Measurements from ENCODE around the gene TEAD3. TPM values are rescaled to one million over a fixed set of nuclear protein-coding genes. Genes with fewer than 3 reads are reported as not detected.

TEAD3 gene
- total and polyA plus RNA-seq, 4 donors: 1.8 to 8.7 (median 6.8) TPM

DNA sequence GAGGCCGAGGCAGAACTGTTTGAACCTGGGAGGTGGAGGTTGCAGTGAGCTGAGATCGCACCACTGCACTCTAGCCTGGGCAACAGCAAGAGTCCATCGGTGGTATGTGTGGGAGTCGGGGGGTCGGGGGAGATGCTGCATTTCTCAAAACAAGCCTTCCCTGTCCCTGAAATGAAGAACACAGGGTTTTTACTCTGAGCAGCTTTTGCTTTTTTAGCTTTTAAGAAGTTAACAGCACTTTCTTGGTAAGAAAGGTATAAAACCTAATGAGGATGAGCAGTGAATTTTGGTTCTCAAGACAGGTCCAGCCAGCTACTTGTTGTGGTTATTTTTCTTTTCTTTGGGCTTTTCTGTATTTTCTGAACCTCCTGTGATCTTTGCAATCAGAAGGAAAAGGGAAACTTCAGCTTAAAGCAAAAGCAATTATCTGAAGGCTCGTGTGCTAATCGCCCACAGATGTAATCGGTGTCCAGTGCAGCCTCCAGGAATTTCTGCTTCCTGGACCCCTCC is 25.0 kb downstream of the TEAD3 start:
- Histone ChIP-seq H3K27ac (ENCODE audit: low read depth, low read length) (no peak overlapping the region), H3K4me1 (ENCODE audit: control insufficient read depth, insufficient read depth, low read length) (peaks cover 36% of the 10 kb centered on the region), H3K4me3 (ENCODE audit: low read depth, low read length) (no peak overlapping the region), H3K9me3 (ENCODE audit: control insufficient read depth, insufficient read depth, low read length) (no peaks in the 10 kb centered on the region), H3K36me3 (ENCODE audit: control insufficient read depth, insufficient read depth, low read length) (peaks cover 53% of the 10 kb centered on the region), H3K27me3 (ENCODE audit: control insufficient read depth, insufficient read depth, low read length) (no peaks in the 10 kb centered on the region)
- 77% methylated on average over 6 of the region's 8 CpGs for WGBS (ENCODE audit: insufficient coverage)
- no peak for DNase-seq (ENCODE audit: low read depth in 4 of 6, low spot score in 6 of 6)

DNA sequence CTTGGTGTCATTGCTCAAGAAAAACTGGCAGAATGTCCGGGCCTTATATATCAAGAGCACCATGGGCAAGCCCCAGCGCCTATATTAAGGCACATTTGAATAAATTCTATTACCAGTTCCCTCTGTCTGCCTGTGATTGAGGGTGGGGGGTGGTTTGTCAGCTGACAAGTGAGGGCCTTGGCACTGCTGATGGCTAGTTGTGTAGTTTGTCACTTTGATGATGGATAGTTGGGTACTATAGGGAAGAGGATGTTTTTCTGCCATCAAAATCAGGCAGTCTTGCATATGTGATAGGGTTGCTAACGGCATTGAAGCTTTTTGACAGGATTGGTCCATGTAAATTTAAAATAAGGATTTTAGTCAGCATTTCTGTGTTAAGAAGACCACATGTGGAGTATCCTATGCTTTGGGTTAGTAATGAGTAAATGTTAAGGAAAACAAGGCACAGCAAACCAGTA is 26.2 kb downstream of the TEAD3 start:
- no peaks in the 10 kb centered on the region for H3K27me3 ChIP-seq (ENCODE audit: control insufficient read depth, insufficient read depth, low read length)
- peaks cover 53% of the 10 kb centered on the region for H3K36me3 ChIP-seq (ENCODE audit: control insufficient read depth, insufficient read depth, low read length)
- H3K9me3 ChIP-seq (ENCODE audit: control insufficient read depth, insufficient read depth, low read length): no peaks in the 10 kb centered on the region
- no peak for DNase-seq (ENCODE audit: low read depth in 4 of 6, low spot score in 6 of 6)
- H3K4me1 ChIP-seq (ENCODE audit: control insufficient read depth, insufficient read depth, low read length): peaks cover 36% of the 10 kb centered on the region
- WGBS (ENCODE audit: insufficient coverage): 67% methylated on average over 1 of the region's 3 CpGs
- no peak overlapping the region for H3K4me3 ChIP-seq (ENCODE audit: low read depth, low read length)
- no peak overlapping the region for H3K27ac ChIP-seq (ENCODE audit: low read depth, low read length)

DNA sequence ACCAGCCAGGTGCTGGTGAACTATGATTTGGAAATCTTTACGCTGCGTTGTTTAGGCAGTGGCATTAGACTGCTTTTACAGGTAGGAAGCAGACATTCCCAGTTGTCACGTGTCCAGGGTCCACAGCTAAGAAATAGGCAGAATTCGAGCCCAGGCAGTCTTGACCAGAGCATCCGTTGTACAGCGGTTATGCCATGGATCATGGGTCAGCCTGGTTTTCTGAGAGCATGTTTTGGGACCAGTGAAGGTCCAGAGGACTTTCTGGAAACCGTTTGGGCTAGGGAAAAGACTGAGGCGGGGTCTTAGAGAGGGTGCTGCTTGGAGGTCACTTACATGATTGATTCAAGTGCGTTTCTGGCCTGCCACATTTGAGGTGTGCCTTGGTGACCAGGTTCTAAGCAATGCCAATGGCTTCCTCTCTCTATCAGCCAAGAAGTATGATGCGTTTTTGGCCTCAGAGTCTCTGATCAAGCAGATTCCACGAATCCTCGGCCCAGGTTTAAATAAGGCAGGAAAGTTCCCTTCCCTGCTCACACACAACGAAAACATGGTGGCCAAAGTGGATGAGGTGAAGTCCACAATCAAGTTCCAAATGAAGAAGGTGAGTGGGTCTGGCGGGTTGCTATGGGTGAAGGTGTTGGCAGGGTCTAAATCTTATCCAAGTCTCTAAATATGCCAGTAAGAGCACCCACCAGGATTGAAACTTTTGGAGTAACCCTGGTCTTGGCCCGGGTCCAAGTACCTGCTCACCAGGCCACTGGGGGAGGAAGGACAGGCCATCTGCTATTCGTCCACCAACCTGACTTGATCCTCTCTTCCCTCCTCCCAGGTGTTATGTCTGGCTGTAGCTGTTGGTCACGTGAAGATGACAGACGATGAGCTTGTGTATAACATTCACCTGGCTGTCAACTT is 26.9 kb downstream of the TEAD3 start:
- H3K27me3 ChIP-seq (ENCODE audit: control insufficient read depth, insufficient read depth, low read length): no peaks in the 10 kb centered on the region
- no peaks in the 10 kb centered on the region for H3K9me3 ChIP-seq (ENCODE audit: control insufficient read depth, insufficient read depth, low read length)
- peaks cover 48% of the 10 kb centered on the region for H3K36me3 ChIP-seq (ENCODE audit: control insufficient read depth, insufficient read depth, low read length)
- WGBS (ENCODE audit: insufficient coverage): 38% methylated on average over 11 of the region's 18 CpGs
- H3K4me1 ChIP-seq (ENCODE audit: control insufficient read depth, insufficient read depth, low read length): peaks cover 36% of the 10 kb centered on the region
- DNase-seq (ENCODE audit: low read depth in 4 of 6, low spot score in 6 of 6): no peak
- H3K27ac ChIP-seq (ENCODE audit: low read depth, low read length): no peak overlapping the region
- peak overlapping the region; percentile 93 for H3K4me3 ChIP-seq (ENCODE audit: low read depth, low read length)

DNA sequence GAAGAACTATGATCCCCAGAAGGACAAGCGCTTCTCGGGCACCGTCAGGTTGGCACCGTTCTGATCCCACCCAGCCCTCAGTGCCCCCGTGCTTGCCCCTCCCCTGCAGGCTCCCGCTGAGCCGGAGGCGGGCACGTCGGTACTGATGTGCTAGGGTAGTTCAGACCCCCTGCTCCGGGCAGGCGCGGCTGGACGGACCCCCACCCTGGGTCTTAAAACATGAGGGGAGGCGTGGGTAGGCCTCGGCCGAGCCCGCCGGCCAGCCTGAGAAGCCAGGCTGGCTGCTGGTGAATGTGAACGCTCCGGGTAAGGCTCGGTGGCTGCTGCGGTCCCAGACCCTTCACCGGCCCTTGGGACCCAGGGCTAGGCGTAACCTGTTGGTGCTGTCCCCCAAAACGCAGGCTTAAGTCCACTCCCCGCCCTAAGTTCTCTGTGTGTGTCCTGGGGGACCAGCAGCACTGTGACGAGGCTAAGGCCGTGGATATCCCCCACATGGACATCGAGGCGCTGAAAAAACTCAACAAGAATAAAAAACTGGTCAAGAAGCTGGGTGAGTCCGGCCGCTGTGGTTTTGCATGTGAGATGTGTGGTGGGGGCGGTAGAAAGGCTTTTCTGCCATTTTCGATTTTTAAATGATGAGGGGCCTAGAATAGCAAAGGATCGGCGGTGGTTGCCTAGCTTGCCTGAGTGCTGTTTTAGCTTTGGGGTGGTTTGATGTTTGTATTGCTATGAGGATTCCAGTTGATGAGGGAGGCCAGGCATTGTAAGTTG is 27.7 kb downstream of the TEAD3 start:
- no peaks in the 10 kb centered on the region for H3K9me3 ChIP-seq (ENCODE audit: control insufficient read depth, insufficient read depth, low read length)
- peaks cover 40% of the 10 kb centered on the region for H3K36me3 ChIP-seq (ENCODE audit: control insufficient read depth, insufficient read depth, low read length)
- H3K4me1 ChIP-seq (ENCODE audit: control insufficient read depth, insufficient read depth, low read length): peaks cover 36% of the 10 kb centered on the region
- peak overlapping the region; percentile 93 for H3K4me3 ChIP-seq (ENCODE audit: low read depth, low read length)
- WGBS (ENCODE audit: insufficient coverage): 2% methylated on average over 37 of the region's 37 CpGs
- DNase-seq (ENCODE audit: low read depth in 4 of 6, low spot score in 6 of 6): peak in 1 of 6 donors; percentile 26
- peak overlapping the region; percentile 94 for H3K27ac ChIP-seq (ENCODE audit: low read depth, low read length)
- H3K27me3 ChIP-seq (ENCODE audit: control insufficient read depth, insufficient read depth, low read length): no peaks in the 10 kb centered on the region

DNA sequence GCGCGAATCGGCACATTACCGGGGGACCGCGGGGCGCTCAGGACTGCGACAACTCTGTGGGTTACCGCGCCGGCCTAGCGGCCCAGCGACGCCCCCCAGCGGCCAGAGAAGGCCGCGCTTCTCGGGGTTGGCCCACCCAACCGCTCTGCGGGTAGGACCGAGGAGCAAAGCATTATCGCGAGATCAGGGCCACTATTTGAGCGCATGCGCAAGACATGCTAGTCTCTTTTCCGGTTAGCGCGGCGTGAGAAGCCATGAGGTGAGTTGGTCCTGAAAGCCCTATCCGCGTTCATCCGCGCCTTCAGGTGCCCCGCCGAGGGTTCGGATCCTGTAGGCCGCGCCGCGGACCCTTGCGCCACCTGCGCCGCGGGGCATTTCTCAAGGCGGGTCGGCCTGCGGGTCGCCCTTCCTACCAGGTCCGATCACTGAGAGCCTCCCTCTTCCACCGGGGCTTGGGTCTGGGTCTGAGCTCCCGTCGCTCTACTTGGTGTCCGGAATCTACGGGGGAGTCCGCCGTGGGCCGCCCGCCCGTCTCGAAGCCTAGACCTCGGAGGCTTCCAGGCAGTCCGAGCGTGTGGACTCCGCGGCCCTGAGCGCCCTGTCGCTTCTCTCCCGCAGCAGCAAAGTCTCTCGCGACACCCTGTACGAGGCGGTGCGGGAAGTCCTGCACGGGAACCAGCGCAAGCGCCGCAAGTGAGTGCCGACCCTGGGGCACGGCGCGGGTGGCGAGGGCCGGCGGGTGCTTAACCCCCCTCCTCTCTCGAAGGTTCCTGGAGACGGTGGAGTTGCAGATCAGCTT is 28.5 kb downstream of the TEAD3 start, which contains the start of gene RPL10A:
Gene RPL10A, plus strand, starts transcription at position 221 of the 799 bp plus-strand sequence. Its CDS starts 34 bp downstream, at position 255.
- Histone ChIP-seq H3K4me3 (ENCODE audit: low read depth, low read length) (peak within 1 kb of the TSS; percentile 93), H3K27me3 (ENCODE audit: control insufficient read depth, insufficient read depth, low read length) (no peaks in the 10 kb centered on the region), H3K4me1 (ENCODE audit: control insufficient read depth, insufficient read depth, low read length) (peaks cover 36% of the 10 kb centered on the region), H3K36me3 (ENCODE audit: control insufficient read depth, insufficient read depth, low read length) (peaks cover 39% of the 10 kb centered on the region), H3K27ac (ENCODE audit: low read depth, low read length) (peak within 1 kb of the TSS; percentile 94), H3K9me3 (ENCODE audit: control insufficient read depth, insufficient read depth, low read length) (no peaks in the 10 kb centered on the region)
- WGBS (ENCODE audit: insufficient coverage): under 1% methylated on average over 86 of the region's 86 CpGs
- DNase-seq (ENCODE audit: low read depth in 4 of 6, low spot score in 6 of 6): peak; percentile 93 to 99 (median 96)

DNA sequence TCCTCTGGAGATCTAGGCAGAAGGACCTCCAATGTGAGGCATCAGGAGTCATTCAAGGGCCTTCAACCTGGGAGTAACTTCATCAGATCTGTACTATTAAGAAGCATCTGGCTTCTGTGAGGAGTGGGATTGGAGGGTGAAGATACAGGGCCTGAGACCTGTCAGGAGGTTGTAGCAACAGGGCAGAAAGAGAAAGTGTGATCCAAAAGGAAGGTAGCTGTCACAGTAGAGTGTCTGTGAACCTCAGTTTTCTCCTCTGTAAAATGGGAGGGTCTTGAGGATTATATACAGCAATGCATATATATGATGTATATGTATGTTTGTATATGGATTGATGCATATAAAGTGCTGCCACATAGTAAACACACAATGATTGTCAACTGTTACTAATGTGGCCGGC is 31.2 kb downstream of the TEAD3 start:
- H3K4me3 ChIP-seq (ENCODE audit: low read depth, low read length): no peak overlapping the region
- no peaks in the 10 kb centered on the region for H3K9me3 ChIP-seq (ENCODE audit: control insufficient read depth, insufficient read depth, low read length)
- no peaks in the 10 kb centered on the region for H3K27me3 ChIP-seq (ENCODE audit: control insufficient read depth, insufficient read depth, low read length)
- H3K27ac ChIP-seq (ENCODE audit: low read depth, low read length): no peak overlapping the region
- no peak for DNase-seq (ENCODE audit: low read depth in 4 of 6, low spot score in 6 of 6)
- peaks cover 30% of the 10 kb centered on the region for H3K4me1 ChIP-seq (ENCODE audit: control insufficient read depth, insufficient read depth, low read length)
- WGBS (ENCODE audit: insufficient coverage): no CpG with 5 or more reads among the region's 1 CpG
- peaks cover 29% of the 10 kb centered on the region for H3K36me3 ChIP-seq (ENCODE audit: control insufficient read depth, insufficient read depth, low read length)

- Histone ChIP-seq H3K4me3 (ENCODE audit: low read depth, low read length) (no peak overlapping the region), H3K27ac (ENCODE audit: low read depth, low read length) (no peak overlapping the region), H3K9me3 (ENCODE audit: control insufficient read depth, insufficient read depth, low read length) (no peaks in the 10 kb centered on the region), H3K4me1 (ENCODE audit: control insufficient read depth, insufficient read depth, low read length) (peaks cover 7% of the 10 kb centered on the region), H3K27me3 (ENCODE audit: control insufficient read depth, insufficient read depth, low read length) (no peaks in the 10 kb centered on the region), H3K36me3 (ENCODE audit: control insufficient read depth, insufficient read depth, low read length) (peaks cover 46% of the 10 kb centered on the region)
- 80% methylated on average over 2 of the region's 4 CpGs for WGBS (ENCODE audit: insufficient coverage)
- DNase-seq (ENCODE audit: low read depth in 4 of 6, low spot score in 6 of 6): no peak
These were observed 33.6 kb downstream of the TEAD3 start for GRCh38 chr6:35463292-35463691.

DNA sequence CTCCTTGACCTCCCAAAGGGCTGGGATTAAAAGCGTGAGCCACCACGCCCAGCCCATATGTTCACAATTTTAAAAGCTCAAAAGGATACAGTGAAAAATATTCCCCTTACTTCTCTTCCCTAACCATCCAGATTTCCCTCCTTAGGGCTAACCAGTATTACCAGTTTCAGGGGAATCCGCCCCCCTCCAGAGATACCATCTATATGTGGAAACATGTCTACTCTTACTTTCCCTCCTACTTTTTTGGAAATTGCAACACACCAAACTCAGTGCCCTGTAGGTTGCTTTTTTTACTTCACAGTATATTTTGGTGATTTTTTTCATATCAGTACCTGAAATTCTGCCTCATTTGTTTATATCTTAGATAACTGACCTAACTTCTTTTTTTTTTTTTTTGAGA is 35.6 kb downstream of the TEAD3 start:
- Histone ChIP-seq H3K4me3 (ENCODE audit: low read depth, low read length) (no peak overlapping the region), H3K36me3 (ENCODE audit: control insufficient read depth, insufficient read depth, low read length) (peaks cover 57% of the 10 kb centered on the region), H3K9me3 (ENCODE audit: control insufficient read depth, insufficient read depth, low read length) (no peaks in the 10 kb centered on the region), H3K27ac (ENCODE audit: low read depth, low read length) (no peak overlapping the region), H3K27me3 (ENCODE audit: control insufficient read depth, insufficient read depth, low read length) (no peaks in the 10 kb centered on the region), H3K4me1 (ENCODE audit: control insufficient read depth, insufficient read depth, low read length) (no peaks in the 10 kb centered on the region)
- 70% methylated on average over 2 of the region's 3 CpGs for WGBS (ENCODE audit: insufficient coverage)
- no peak for DNase-seq (ENCODE audit: low read depth in 4 of 6, low spot score in 6 of 6)

DNA sequence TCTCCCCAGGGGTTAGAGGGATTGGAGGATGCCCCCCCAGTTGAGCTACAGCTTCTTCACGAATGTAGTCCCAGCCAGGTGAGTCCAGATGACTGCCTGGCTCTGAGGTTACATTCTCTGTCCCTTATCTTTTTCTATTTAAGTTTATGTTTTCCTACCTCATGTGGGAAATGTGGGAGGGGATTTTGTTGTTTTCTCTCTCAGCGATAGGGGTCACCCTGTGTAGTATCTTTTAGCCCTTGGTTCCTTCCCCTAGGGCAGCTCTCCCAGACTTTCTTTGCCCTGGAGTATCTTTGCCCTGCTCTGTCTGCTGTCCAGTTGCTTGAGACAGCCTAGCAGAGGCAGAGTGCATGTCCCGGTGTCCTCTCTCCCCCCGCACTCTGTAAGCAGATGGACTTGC is 39.0 kb downstream of the TEAD3 start:
- H3K27ac ChIP-seq (ENCODE audit: low read depth, low read length): no peak overlapping the region
- H3K9me3 ChIP-seq (ENCODE audit: control insufficient read depth, insufficient read depth, low read length): no peaks in the 10 kb centered on the region
- peaks cover 58% of the 10 kb centered on the region for H3K36me3 ChIP-seq (ENCODE audit: control insufficient read depth, insufficient read depth, low read length)
- H3K4me1 ChIP-seq (ENCODE audit: control insufficient read depth, insufficient read depth, low read length): peaks cover 7% of the 10 kb centered on the region
- H3K4me3 ChIP-seq (ENCODE audit: low read depth, low read length): no peak overlapping the region
- DNase-seq (ENCODE audit: low read depth in 4 of 6, low spot score in 6 of 6): no peak
- H3K27me3 ChIP-seq (ENCODE audit: control insufficient read depth, insufficient read depth, low read length): no peaks in the 10 kb centered on the region
- WGBS (ENCODE audit: insufficient coverage): 77% methylated on average over 3 of the region's 4 CpGs
